ENCODE measurements around the gene BBS9.
"Not testable (repeated sequence)": the region's sequence is repeated elsewhere in the genome, so short reads cannot be mapped to it uniquely, and the experiment has no call there.

Gene BBS9

GRCh38 chr7:33287738-33288137 is 158.4 kb downstream of the BBS9 start:
- DNase-seq = no peak

GRCh38 chr7:33298848-33299247 is 169.5 kb downstream of the BBS9 start:
- DNase-seq = no peak

DNA sequence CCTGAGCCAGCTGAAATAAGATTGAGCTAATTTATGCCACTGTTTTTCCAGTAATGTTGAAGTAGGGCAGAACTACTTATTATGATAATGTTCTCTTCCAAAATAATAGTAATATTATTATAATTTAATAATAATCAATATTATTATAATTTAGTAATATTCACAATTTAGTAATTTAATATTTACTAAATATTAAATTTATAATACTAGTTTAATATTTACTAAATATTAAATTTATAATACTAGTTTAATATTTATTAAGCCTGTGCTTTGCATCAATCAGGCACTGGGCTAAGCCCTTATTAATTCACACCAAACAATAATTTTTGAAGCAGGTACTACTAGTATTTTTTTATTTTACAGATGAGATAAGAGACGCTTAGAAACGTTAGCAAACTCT is 170.1 kb downstream of the BBS9 start:
- no peak for DNase-seq

GRCh38 chr7:33300131-33300530 is 170.8 kb downstream of the BBS9 start:
- no peak for DNase-seq

- DNase-seq = no peak
These were observed 171.4 kb downstream of the BBS9 start for GRCh38 chr7:33300742-33301141.

DNA sequence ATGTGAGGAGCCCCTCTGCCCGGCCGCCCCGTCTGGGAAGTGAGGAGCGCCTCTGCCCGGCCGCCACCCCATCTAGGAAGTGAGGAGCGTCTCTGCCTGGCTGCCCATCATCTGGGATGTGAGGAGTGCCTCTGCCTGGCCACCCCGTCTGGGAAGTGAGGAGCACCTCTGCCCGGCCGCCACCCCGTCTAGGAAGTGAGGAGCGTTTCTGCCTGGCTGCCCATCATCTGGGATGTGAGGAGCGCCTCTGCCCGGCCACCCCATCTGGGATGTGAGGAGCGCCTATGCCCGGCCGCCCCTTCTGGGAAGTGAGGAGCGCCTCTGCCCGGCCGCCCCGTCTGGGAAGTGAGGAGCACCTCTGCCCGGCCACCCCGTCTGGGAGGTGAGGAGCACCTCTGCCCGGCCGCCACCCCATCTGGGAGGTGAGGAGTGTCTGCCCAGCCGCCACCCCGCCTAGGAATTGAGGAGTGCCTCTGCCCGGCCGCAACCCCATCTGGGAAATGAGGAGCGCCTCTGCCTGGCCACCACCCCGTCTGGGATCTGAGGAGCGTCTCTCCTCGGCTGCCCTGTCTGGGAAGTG is 174.7 kb downstream of the BBS9 start:
- DNase-seq = not testable (repeated sequence)

- DNase-seq = no peak
These were observed 177.8 kb downstream of the BBS9 start for GRCh38 chr7:33307205-33307604.

DNA sequence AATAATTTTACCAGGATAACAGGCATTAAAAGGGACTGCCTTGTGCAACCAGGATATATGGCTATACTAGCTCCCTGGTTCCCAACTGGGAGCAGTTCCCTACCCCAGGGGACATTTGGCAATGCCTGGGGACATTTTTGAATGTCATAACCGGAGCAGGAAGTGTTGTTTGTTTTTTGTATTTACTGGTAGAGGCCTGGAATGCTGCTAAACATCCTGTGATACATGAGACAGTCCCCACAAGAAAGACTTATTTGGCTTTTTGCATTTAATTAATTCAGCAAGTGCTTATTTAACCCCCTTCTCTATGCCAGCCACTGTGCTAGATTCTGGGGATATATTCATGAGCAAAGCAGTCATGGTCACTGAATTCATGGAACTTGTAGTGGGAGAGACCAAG is 181.2 kb downstream of the BBS9 start:
- DNase-seq = no peak

DNA sequence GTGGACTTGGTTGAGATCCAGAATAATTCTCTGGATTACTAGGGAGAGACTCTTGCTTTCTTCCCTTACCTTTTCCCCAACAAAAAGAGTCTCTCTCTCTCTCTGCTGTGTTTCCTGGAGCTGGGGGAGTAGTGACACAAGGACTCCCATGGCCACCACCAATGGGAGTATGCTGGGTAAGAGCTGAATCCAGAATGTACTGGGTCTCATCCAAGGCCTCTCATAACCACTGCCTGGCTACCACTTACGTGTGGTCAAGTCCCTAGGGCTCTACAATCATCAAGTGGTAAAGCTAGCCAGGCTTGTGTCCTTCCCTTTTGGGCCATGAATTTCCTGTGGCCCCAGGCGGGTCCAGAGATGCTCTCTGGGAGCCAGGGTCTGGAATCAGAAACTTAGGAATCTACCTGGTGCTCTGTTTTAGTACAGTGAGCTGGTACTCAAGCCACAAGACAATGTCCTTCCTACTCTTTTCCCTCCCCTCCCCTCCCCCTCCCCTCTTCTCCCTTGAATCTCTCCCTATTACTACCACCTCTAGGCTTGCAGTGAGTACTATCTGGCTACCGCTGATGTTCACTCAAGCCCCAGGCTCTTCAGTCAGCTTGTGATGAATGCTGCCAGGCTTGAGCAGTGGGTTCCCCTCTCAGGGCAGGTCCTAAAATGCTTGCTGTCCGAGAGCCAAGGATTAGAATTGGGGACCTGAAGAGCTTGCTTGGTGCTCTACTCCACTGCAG is 196.6 kb downstream of the BBS9 start:
- DNase-seq = no peak

DNA sequence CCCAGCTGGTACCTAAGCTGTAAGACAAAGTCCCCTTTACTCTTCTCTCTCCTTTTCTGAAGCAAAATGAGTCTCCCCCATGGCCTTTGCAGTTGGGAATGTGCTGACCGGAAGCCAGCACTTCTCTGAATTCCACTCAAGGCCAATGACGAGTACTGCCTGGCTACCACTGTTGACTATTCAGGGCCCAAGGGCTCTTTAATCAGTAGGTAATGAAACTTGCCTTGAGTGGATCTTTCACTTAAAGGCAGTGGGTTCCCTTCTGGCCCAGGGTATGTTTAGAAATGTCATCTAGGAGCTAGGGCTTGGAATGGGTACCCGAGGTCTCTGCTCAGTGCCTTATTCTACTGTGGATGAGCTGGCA is 197.1 kb downstream of the BBS9 start:
- DNase-seq = no peak

GRCh38 chr7:33327427-33327826 is 198.1 kb downstream of the BBS9 start:
- DNase-seq = no peak

- DNase-seq = peak; percentile 13
These were observed 205.0 kb downstream of the BBS9 start for GRCh38 chr7:33334349-33334748.

GRCh38 chr7:33336820-33337219 is 207.5 kb downstream of the BBS9 start:
- no peak for DNase-seq

DNA sequence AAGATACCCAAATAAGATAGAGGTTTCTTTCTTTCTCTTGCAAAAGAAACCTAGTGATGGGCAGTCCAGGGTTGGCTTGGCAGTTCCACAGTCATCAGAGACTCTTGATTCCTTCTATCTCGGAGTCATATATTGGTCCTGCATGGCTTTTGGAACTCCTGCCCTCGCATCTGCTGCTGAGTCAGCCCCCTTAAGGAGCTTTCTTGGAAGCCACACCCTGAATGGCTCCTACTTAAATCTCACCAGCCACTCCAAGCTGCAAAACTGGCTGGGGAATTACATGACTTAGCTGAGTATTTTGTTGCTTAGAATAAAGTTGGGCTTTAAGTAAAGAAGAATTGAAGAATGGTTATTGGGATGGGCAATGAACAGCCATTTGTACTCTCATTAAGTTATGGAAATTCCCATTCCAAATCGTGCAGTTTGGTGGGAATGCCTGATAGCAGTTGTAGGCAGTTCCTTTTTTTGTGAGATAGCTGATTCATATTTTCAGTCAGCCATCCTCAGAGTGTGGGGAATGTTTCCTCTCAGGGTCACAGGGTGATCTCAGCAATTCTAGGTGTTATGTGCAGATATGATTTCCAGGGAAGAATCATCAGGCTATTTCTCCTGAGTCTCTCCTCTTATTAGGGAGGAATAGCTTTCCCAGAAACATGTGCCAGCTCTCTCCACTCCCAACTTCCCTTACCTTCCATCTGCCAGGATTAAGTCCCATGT is 209.9 kb downstream of the BBS9 start:
- no peak for DNase-seq

DNA sequence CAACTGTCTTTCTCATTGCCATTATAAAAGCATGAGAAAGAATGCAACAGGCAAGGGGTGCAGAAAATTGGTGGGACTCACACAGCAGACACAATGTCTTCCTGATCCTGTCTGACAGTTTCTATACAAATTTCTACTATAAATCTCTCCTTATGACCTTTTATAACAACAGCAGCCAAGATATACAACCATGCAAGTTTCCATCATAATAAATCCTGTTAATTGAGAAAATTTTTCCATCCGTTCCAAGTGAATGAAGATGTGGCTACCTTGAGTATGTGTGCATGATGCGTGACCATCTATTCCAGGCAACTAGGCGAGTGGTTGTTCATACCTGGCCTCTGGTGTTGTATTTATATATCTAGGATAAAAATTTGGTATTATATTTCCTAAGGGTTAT is 216.7 kb downstream of the BBS9 start:
- no peak for DNase-seq

DNA sequence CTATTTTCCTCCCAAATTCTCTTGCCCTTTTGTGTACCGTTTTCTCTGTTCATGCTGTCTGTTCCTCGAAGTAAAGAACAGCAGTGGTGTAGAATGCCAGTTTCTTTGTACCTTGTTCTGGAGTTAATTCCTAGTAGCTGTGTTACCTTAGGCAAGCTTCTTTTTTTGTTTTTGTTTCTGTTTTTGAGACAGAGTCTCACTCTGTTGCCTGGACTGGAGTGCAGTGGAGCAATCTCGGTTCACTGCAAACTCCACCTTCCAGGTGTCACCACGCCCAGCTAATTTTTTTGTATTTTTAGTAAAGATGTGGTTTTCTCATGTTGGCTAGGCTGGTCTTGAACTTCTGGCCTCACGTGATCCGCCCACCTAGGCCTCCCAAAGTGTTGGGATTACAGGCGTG is 221.2 kb downstream of the BBS9 start:
- no peak for DNase-seq

DNA sequence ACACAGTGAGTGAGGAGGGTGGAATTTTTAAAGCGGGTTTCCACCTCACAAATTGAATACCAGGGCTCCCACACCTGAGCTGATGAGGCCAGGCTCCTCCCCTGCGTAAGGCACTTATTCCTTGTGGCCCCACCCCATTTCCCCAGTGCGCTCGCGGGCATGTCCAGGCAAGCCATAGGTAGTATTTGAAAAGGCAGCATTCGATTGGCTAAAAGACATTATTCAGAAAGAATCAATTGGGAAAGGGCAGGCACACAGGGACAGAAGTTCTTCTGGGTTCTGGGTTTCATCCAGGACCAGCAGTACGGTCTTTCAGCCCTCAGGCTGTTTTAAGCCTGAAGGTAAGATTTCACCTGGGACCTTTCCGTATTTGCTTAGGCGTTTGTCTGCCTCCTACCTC is 222.3 kb downstream of the BBS9 start:
- DNase-seq = no peak

DNA sequence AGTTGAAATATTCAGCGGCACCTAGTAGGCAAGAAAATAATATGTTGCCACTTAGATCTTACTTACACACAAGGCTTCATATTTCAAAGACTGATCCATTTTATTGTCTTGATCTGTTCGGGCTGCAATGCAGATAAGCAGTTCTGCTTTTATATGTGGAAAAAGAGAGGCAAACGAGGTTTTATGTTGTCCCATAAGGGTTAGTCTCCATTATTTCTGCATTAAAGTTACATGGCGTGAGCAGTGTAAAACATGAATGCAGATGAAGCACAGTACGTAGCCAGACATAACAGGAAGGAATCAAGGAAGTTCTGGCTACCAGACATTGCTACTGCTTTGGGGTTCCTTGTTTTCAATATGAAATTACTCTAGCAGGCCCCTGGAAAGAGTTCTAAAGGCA is 224.8 kb downstream of the BBS9 start:
- no peak for DNase-seq

DNA sequence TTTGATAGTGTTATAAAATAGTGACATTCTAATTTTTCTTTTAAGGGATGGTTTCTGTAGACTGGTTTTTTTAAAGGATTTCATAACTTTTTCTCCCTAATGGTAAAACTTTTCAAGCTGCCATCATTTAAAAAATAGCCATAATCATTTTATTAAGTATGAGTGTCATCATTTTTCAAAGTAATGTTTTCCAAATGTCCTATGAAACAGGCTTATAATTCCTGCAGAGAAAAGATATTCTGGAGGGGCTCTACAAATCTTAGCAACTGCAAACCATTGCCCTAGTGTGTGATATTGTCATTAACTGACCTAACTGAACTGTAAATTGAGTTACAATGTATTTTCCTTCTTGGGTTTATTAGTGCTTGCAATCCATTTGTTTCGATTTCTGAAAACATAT is 226.0 kb downstream of the BBS9 start:
- no peak for DNase-seq

DNA sequence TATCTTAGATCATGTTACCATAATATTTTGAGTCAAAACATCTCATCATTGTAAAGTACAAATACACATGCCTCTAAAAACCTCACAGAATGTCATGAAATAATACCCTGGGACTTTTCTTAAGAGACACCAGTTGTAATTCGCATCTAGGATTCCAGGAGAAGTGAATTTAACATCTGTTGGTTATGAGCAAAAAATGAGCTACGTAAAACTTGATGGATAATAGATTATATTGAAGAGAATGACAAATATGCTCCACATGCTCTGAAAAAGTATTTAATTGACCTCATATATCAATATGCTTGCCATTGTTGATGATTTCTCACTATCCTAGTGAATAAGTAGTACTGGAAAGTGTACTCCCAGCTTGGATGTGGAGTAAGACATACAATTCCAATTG is 227.0 kb downstream of the BBS9 start:
- no peak for DNase-seq

GRCh38 chr7:33357846-33358245 is 228.5 kb downstream of the BBS9 start:
- no peak for DNase-seq

DNA sequence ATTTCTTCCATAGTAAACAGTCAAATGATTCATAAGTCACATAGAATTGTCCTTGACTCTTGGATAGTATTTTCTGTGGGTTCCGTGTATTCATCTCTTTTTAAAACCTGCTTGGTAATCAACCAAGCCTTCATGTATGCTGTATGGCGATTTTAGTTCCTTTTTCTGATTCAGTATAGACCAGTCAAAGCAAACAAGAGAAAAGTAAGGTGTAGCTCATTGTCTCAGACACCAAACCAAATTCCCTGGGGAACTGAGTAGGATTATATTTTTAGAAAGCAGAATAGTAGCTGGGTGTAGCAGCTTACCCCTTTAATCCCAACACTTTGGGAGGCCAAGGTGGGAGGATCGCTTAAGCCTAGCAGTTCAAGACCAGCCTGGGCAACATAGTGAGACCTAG is 240.5 kb downstream of the BBS9 start:
- no peak for DNase-seq

GRCh38 chr7:33373195-33373594 is 243.8 kb downstream of the BBS9 start:
- no peak for DNase-seq

DNA sequence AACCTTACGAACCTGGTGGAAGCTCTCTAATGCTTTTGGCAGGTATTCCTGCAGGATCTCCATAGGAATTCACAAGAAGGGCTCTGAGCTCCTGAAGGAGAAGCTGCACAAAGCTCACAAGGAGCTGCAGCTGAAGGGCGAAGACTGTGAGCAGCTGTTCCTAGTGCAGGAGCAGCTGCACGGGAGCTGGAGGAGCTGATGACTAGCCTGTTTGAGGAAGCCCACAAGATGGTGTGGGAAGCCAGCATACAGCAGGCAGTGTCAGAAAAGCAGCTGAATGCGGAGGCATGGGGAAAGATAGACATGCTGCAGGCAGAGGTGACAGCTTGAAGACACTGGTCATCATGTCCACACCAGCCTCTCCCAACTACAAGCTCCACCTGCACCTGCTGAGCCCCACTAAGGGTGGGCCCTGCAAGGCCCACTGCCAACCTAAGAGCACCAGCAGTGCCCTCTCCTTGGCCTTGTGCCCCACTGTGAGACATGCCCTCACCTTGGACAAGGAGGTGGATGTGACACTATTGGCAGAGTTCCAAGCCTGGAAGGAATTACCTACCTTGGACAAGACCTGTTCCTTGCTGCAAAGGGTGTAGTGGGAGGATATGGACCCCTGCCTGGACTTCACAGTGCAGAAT is 250.6 kb downstream of the BBS9 start:
- no peak for DNase-seq
